ENCODE measurements around the gene IL13RA1.
"Not testable (repeated sequence)": the region's sequence is repeated elsewhere in the genome, so short reads cannot be mapped to it uniquely, and the experiment has no call there.

The IL13RA1 gene

DNA sequence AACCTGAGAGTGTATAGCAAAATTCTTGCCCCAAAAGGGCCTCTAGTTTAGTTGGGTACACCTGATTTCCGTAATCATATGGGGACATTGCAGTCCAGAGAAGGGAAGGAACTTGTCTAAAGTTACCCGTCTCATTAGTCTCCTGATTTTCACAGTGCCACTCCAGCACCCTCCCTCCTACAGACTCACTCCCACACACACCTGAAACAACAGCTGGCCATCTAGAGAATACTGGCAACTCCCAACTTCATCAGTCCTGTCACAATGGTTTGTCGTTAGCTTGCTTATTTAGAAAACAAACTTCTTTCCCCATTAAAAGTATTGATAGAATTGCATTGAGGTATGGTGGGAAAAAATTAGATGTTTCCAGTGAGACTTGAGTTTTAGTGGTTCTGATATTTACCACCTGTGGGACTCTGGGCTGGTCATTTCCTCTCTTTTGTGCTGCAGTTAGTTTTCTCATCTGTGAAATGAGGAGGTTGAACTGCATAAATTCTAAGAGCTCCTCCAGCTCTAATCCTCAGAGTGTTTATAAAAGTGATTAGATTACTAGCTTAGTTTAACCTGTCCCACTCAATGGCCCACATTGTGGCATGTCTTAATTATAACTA lies 1.7 kb downstream of the IL13RA1 start:
- DNase-seq (ENCODE audit: low spot score): no peak

GRCh38 chrX:118730500-118731247 lies 3.3 kb downstream of the IL13RA1 start:
- no peak for DNase-seq (ENCODE audit: low spot score)

DNA sequence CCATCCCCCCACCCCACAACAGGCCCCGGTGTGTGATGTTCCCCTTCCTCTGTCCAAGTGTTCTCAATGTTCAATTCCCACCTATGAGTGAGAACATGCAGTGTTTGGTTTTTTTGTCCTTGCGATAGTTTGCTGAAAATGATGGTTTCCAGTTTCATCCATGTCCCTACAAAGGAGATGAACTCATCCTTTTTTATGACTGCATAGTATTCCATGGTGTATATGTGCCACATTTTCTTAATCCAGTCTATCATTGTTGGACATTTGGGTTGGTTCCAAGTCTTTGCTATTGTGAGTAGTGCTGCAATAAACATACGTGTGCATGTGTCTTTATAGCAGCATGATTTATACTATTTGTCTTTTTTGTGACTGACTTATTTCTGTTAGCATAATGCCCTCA lies 5.1 kb downstream of the IL13RA1 start:
- not testable (repeated sequence) for DNase-seq (ENCODE audit: low spot score)

DNA sequence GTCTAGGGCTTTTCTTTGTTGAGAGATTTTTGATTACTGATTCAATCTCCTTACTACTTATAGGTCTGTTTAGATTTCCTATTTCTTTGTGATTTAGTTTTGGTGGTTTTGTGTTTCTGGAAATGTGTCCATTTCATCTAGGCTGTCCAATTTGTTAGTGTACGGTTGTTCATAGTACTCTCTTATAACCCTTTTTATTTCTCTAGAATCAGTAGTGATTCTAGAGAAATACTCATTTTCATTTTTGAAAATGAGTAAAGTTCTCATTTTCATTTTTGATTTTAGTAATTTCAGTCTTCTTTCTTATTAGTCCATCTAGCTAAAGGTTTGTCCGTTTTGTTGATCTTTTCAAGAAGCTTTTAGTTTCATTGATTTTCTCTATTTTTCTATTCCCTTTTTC lies 7.5 kb downstream of the IL13RA1 start:
- no peak for DNase-seq (ENCODE audit: low spot score)

GRCh38 chrX:118736394-118737010 lies 9.1 kb downstream of the IL13RA1 start:
- no peak for DNase-seq (ENCODE audit: low spot score)

GRCh38 chrX:118739577-118739976 lies 12.2 kb downstream of the IL13RA1 start:
- no peak for DNase-seq (ENCODE audit: low spot score)

GRCh38 chrX:118740276-118740889 lies 13.0 kb downstream of the IL13RA1 start:
- no peak for DNase-seq (ENCODE audit: low spot score)

DNA sequence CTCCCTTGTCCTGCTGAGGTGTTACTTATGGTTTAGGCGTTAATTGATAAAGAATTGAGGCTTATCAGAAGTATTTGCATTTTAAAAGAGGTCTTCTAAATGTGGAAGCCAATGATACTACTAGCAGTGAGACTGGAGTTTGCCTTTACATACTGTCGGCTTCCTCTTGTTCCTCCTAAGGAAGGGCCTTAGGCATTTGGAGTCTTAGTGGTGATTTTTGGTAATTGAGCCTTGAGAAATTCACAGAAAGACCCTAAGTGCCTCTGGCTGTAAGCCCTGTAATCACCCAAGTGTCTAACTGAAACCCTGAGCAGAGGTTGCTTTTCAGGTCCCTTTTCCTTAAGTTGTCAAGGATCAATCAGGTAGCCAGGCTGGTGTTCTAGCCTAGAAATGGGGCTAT lies 14.8 kb downstream of the IL13RA1 start:
- no peak for DNase-seq (ENCODE audit: low spot score)

GRCh38 chrX:118745570-118745969 lies 18.2 kb downstream of the IL13RA1 start:
- DNase-seq (ENCODE audit: low spot score): no peak

DNA sequence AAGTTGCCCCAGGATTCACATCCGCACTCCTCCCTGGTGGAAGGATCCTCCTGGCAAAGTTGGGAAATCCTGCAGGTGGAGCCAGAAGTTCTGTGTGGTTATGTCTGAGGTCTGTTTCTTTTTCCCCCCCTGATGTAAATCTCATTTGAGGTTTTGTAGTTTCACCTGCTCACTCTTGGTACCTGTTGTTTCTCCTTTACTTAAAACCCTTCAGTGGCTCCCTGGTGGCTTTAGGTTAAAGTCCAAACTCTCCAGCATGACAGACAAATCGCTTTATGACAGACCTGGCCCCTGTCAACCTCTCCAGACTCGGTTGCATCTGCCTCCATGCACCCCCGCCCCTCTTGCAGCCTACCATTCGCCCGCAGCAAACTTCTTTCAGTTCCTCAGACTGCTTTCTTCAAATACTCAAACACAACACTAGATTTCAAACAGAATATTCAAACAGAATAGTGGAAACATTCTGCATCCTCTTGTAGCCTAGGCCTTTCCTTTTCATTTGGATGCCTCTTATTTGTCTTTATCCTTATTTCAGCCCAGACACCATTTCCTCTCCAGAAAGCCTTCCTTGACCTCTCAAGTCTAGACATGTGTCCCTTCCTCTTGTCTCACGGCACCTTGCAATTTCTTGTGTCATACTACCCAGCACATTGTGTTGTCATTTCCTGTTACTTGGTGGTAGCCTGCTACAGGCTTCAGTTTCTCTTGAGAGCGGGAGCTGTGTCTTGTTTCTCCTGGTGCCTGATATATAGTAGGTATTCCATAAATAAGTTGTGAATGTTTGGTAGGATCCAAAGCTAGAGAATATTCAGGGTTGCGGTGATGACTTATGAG lies 24.8 kb downstream of the IL13RA1 start:
- DNase-seq (ENCODE audit: low spot score): peak; percentile 5

DNA sequence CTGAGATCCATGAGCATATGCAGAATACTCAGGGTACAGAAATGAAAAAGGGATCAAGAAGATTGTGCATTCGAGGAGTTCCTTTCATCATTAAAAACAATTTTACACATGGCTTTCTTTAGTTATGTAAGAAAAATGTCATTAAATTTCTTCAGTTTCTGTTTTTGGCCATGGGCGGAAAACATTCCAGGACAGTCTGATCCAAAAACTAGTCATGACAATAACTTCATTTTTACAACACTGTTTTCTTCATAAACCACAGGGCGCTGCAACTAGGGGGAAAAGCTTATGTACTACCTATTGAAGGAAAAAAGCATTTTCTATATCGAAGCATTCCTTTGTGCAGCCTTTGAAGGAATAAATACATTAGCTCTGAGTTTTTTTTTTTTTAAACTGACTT lies 28.2 kb downstream of the IL13RA1 start:
- no peak for DNase-seq (ENCODE audit: low spot score)

DNA sequence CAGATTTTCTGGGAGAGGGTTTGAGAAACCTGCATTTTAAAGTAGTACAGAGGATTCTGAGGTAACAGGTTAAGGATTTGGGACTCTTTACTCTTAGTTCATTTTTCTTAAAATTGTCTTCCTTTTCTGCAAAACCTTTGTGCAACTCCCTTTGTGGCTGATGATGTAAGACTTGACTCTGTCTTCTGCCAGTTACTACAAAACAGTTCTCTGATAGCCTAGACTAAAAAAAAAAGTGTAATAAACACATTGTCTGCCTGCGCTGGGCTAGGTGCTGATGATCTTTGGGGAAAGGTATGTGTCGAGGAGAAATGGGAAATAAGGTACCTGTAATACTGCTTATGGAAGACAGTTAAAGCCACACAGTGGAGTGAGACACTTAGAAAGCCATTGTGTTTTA lies 28.7 kb downstream of the IL13RA1 start:
- DNase-seq (ENCODE audit: low spot score): no peak

GRCh38 chrX:118758511-118758910 lies 31.1 kb downstream of the IL13RA1 start:
- DNase-seq (ENCODE audit: low spot score): no peak

- DNase-seq (ENCODE audit: low spot score): no peak
Measured at GRCh38 chrX:118760025-118760424, 32.6 kb downstream of the IL13RA1 start.

- DNase-seq (ENCODE audit: low spot score): peak; percentile 11
Measured at GRCh38 chrX:118761939-118762707, 34.7 kb downstream of the IL13RA1 start.

DNA sequence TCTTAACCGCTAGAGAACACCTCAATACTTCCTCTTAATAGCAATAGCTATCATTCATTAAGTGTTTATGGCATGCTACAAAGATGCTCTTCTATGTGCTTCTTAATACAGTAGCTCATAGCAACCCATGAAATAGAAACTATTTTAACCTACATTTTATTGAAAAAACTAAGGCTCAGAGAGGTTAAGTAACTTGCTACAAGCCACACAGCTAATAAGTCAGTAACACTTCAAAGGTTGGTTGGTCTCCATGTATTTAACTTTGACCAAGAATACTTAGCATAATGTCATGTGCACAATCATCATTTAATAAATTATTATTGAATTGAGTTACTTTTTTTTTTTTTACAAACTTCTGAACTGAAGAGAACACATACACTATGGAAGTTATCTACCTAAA lies 36.1 kb downstream of the IL13RA1 start:
- no peak for DNase-seq (ENCODE audit: low spot score)

DNA sequence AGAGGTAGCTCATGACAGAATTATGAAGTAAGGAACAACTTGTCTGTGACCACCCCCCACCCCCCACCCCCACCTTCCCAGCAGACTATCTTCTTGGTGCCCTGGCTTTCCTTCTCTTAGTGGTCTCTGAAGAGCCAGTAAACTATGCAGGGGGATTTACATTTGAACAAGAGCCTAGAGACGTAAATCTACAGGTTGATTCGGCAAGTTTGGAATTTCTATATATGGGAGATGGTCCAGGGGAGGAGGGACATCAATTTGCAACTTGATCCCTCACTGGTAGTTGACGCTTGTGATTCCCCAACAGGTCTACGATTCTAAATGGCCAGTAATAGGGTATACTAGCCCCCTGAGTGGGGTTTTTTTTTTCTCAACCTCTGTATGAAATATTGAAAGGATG lies 36.7 kb downstream of the IL13RA1 start:
- DNase-seq (ENCODE audit: low spot score): no peak

- no peak for DNase-seq (ENCODE audit: low spot score)
Measured at GRCh38 chrX:118770133-118770760, 42.8 kb downstream of the IL13RA1 start.

- DNase-seq (ENCODE audit: low spot score): no peak
Measured at GRCh38 chrX:118772051-118772450, 44.6 kb downstream of the IL13RA1 start.

DNA sequence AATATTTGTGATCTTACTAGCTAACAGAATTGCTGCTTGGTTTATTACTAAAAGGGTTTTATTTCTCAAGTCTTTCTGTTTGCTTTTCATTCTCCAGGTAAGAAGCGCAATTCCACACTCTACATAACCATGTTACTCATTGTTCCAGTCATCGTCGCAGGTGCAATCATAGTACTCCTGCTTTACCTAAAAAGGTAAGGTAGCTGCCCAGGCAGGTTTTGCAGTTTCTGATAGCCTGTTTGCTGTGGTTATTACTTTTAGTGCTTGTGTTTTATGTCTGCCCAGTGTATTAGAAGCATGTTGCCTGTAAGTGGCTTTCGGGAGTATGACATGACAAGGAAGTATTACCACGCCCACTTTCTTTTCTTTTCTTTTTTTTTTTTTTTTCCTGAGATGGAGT lies 46.4 kb downstream of the IL13RA1 start:
- no peak for DNase-seq (ENCODE audit: low spot score)

DNA sequence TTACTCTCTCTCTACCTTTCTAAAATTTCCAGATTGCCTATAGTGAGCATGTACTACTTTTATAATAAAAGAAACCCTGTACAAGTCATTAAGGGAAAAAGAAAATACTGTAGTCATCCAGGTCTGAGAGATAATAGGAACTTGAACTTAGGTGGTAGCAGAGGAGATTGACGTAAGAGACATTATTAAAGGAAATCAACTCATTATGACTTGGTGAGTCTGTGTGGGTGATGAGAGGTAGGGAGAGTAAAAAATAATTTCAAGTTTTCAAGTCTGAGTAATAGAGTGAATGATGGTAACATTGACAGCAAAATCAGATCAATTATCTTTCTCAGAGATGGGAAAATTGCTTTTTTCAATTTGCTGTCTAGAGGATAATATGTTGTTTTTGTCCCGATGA lies 52.2 kb downstream of the IL13RA1 start:
- no peak for DNase-seq (ENCODE audit: low spot score)
